K562 (cell line): ENCODE data around the gene MECR. TPM values are rescaled to one million over a fixed set of nuclear protein-coding genes. Genes with fewer than 3 reads are reported as not detected.

Experiments
- BCOR ChIP-seq: fragments of 450-650 bp; IDR thresholded peaks from 2 replicates; pipeline ENCODE4 v1.6.1; 2016
- DPF2 ChIP-seq: fragments of 450-650 bp; IDR thresholded peaks from 2 replicates; pipeline ENCODE4 v1.6.1; 2016
- ETV5 ChIP-seq: sonication (generic); formaldehyde crosslinking; IDR thresholded peaks from 2 replicates; pipeline ENCODE4 v1.4.0; 2020; ENCODE audit warnings: low read depth, mild to moderate bottlenecking, missing genetic modification reagents
- ILK ChIP-seq: fragments of 450-650 bp; IDR thresholded peaks from 2 replicates; pipeline ENCODE4 v1.6.1; 2016; ENCODE audit warnings: missing genetic modification characterization, low read depth, mild to moderate bottlenecking, missing compliant biosample characterization, moderate library complexity, borderline replicate concordance
- MAFF ChIP-seq: IDR thresholded peaks from 2 replicates; pipeline ENCODE4 v1.6.1; 2012; ENCODE audit warnings: low read length, improper control_type of control experiment
- POU5F1 ChIP-seq: fragments of 150-350 bp; IDR thresholded peaks from 2 replicates; pipeline ENCODE4 v1.6.1; 2014; ENCODE audit warnings: borderline replicate concordance, low read length, low read depth, mild to moderate bottlenecking; ENCODE audit not compliant: partially characterized antibody
- SAP30 ChIP-seq: fragments of 200-600 bp; sonication (generic); IDR thresholded peaks from 2 replicates; pipeline ENCODE4 v1.6.1; 2012; ENCODE audit warnings: borderline replicate concordance, low read depth, mild to moderate bottlenecking, moderate library complexity, low read length, control low read depth, inconsistent platforms; ENCODE audit not compliant: insufficient read depth, poor library complexity, severe bottlenecking
- SMARCB1 ChIP-seq: IDR thresholded peaks from 2 replicates; pipeline ENCODE4 v1.6.1; 2011; ENCODE audit warnings: improper control_type of control experiment, low read depth; ENCODE audit not compliant: insufficient read length
- SMARCE1 ChIP-seq: fragments of 450-650 bp; IDR thresholded peaks from 2 replicates; pipeline ENCODE4 v1.7.1; 2016; ENCODE audit warnings: mild to moderate bottlenecking
- polyA plus RNA-seq, 8 experiments: library from polyadenylated mRNA; depleted of rRNA in 4 of 8; stranded (reverse) in 5 of 8; unstranded in 3 of 8; fragments of >200 nt; fragmentation: Nextera tagmentation in 2 of 8; fragmentation: Illumina TruSeq in 1 of 8; extraction: Ambion mirVana in 2 of 8; extraction: Trizol in 1 of 8; gene quantifications; 2 replicates each; pipeline versions ENCODE4 v1.2.1 to v1.2.3, GENCODE V29; 2011 to 2014; ENCODE audit warnings: inconsistent platforms in 1 of 8, missing spikeins in 1 of 8
- total RNA-seq, 7 experiments: library from RNA; depleted of rRNA in 6 of 7; stranded (reverse); fragments of >200 nt in 6 of 7; fragmentation: Illumina TruSeq in 2 of 7; extraction: Trizol in 2 of 7; gene quantifications; 2 replicates each; pipeline versions ENCODE4 v1.2.1 to v1.2.3, GENCODE V29; 2011 to 2021; ENCODE audit warnings: low replicate concordance in 1 of 7
- TF ChIP-seq, protein P1 (sequence below): fragments of 450-650 bp; IDR thresholded peaks from 2 replicates; pipeline ENCODE4 v1.6.1; 2017; ENCODE audit warnings: mild to moderate bottlenecking, moderate library complexity
- TF ChIP-seq, protein P2 (sequence below): sonication (generic); formaldehyde crosslinking; IDR thresholded peaks from 2 replicates; pipeline ENCODE4 v1.8.0; 2023; ENCODE audit warnings: mild to moderate bottlenecking, missing genetic modification reagents
- TF ChIP-seq, protein P3 (sequence below), 2 experiments: IDR thresholded peaks; 2 replicates each; pipeline ENCODE4 v1.6.1; 2011; ENCODE audit warnings: borderline replicate concordance in 1 of 2, control low read depth in 1 of 2, low read depth in 1 of 2, low read length in 1 of 2, mild to moderate bottlenecking in 1 of 2, mixed read lengths in 1 of 2, moderate library complexity in 1 of 2; ENCODE audit not compliant: insufficient read depth in 1 of 2, insufficient read length in 1 of 2, poor library complexity in 1 of 2, severe bottlenecking in 1 of 2; ENCODE audit errors: extremely low read depth in 1 of 2
- TF ChIP-seq, protein P4 (sequence below): fragments of 450-650 bp; formaldehyde crosslinking; IDR thresholded peaks from 2 replicates; pipeline ENCODE4 v1.4.0; 2022; ENCODE audit warnings: mild to moderate bottlenecking, moderate library complexity
- TF ChIP-seq, protein P5 (sequence below): fragments of 200-800 bp; sonication (Bioruptor generic); IDR thresholded peaks from 2 replicates; pipeline ENCODE4 v1.6.1; 2017; ENCODE audit warnings: missing genetic modification characterization, missing compliant biosample characterization
- TF ChIP-seq, protein P6 (sequence below): sonication (generic); formaldehyde crosslinking; IDR thresholded peaks from 2 replicates; pipeline ENCODE4 v1.8.0; 2022; ENCODE audit warnings: missing genetic modification reagents, mild to moderate bottlenecking, moderate library complexity, borderline replicate concordance

The MECR gene
- total and polyA plus RNA-seq, 9 of the 15 experiments (the other 6 are each of a cell fraction or from before 2014, with no cell fraction given), result 10.4 to 58.6 (median 42.9) TPM

DNA sequence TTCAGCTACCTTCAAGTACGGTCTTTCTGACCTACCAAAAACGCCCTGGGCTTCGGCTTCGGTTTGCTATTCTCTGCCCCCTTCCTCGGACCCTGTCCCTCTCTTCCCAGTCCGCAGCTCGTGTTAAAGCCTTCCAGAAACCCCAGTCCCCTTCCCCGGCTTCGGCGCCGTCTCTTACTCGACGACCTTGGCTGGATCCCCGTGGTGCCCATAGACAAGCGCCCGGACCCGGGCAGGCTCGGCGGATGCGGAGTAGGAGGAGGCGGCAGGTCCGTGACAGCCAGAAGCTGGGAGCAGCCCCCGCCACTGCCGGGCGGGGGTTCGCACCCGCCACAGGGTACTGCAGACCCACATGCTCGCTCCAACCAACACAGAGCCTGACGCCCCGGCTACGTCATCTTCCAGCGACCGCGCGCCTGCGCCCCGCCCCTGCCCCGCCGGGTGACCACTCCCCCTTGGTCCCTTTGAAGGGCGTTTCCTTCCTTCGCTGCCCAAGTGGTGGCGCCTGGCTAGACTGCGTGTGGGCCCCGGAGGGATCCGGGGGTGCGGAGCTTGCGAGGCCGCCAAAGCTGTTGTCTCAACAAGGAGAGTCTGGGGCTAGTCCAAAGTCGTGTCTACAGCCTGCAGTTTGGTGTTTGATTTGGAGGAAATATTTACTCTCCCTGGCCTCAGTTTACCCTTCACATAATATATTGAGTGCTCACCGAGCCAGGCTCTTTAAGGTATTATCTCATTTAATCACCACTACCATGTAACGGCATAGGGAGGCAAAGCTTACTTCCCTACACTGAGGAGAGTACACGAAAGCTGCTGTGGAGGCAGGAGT, at the start of gene MECR (continued):
- TF ChIP-seq, protein P1, sequence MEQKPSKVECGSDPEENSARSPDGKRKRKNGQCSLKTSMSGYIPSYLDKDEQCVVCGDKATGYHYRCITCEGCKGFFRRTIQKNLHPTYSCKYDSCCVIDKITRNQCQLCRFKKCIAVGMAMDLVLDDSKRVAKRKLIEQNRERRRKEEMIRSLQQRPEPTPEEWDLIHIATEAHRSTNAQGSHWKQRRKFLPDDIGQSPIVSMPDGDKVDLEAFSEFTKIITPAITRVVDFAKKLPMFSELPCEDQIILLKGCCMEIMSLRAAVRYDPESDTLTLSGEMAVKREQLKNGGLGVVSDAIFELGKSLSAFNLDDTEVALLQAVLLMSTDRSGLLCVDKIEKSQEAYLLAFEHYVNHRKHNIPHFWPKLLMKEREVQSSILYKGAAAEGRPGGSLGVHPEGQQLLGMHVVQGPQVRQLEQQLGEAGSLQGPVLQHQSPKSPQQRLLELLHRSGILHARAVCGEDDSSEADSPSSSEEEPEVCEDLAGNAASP, result no peak
- TF ChIP-seq SMARCE1 (0 out of 2 replicates have a peak, but pooled peaks have one; percentile 17), SAP30 (peak; percentile 97), DPF2 (0 out of 2 replicates have a peak, but pooled peaks have one; percentile 34), SMARCB1 (no peak), ETV5 (CRISPR knock-in tag) (0 out of 2 replicates have a peak, but pooled peaks have one; percentile 48), MAFF (no peak), ILK (tag) (no peak), BCOR (peak; percentile 99), POU5F1 (no peak)
- TF ChIP-seq, protein P2, sequence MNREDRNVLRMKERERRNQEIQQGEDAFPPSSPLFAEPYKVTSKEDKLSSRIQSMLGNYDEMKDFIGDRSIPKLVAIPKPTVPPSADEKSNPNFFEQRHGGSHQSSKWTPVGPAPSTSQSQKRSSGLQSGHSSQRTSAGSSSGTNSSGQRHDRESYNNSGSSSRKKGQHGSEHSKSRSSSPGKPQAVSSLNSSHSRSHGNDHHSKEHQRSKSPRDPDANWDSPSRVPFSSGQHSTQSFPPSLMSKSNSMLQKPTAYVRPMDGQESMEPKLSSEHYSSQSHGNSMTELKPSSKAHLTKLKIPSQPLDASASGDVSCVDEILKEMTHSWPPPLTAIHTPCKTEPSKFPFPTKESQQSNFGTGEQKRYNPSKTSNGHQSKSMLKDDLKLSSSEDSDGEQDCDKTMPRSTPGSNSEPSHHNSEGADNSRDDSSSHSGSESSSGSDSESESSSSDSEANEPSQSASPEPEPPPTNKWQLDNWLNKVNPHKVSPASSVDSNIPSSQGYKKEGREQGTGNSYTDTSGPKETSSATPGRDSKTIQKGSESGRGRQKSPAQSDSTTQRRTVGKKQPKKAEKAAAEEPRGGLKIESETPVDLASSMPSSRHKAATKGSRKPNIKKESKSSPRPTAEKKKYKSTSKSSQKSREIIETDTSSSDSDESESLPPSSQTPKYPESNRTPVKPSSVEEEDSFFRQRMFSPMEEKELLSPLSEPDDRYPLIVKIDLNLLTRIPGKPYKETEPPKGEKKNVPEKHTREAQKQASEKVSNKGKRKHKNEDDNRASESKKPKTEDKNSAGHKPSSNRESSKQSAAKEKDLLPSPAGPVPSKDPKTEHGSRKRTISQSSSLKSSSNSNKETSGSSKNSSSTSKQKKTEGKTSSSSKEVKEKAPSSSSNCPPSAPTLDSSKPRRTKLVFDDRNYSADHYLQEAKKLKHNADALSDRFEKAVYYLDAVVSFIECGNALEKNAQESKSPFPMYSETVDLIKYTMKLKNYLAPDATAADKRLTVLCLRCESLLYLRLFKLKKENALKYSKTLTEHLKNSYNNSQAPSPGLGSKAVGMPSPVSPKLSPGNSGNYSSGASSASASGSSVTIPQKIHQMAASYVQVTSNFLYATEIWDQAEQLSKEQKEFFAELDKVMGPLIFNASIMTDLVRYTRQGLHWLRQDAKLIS, result 0 out of 2 replicates have a peak, but pooled peaks have one; percentile 33
- TF ChIP-seq, protein P3, sequence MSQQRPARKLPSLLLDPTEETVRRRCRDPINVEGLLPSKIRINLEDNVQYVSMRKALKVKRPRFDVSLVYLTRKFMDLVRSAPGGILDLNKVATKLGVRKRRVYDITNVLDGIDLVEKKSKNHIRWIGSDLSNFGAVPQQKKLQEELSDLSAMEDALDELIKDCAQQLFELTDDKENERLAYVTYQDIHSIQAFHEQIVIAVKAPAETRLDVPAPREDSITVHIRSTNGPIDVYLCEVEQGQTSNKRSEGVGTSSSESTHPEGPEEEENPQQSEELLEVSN (IDR thresholded peaks at IDR 0.05; ENCODE audit: borderline replicate concordance in 1 of 2, extremely low read depth in 1 of 2, insufficient read depth in 1 of 2, insufficient read length in 1 of 2, low read depth in 1 of 2, low read length in 1 of 2, poor library complexity in 1 of 2, severe bottlenecking in 1 of 2), result peak; percentile 55 to 95
- TF ChIP-seq, protein P4, sequence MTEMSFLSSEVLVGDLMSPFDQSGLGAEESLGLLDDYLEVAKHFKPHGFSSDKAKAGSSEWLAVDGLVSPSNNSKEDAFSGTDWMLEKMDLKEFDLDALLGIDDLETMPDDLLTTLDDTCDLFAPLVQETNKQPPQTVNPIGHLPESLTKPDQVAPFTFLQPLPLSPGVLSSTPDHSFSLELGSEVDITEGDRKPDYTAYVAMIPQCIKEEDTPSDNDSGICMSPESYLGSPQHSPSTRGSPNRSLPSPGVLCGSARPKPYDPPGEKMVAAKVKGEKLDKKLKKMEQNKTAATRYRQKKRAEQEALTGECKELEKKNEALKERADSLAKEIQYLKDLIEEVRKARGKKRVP, result no peak
- TF ChIP-seq, protein P5, sequence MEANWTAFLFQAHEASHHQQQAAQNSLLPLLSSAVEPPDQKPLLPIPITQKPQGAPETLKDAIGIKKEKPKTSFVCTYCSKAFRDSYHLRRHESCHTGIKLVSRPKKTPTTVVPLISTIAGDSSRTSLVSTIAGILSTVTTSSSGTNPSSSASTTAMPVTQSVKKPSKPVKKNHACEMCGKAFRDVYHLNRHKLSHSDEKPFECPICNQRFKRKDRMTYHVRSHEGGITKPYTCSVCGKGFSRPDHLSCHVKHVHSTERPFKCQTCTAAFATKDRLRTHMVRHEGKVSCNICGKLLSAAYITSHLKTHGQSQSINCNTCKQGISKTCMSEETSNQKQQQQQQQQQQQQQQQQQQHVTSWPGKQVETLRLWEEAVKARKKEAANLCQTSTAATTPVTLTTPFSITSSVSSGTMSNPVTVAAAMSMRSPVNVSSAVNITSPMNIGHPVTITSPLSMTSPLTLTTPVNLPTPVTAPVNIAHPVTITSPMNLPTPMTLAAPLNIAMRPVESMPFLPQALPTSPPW (CRISPR knock-in tag), result peak; percentile 92
- TF ChIP-seq, protein P6, sequence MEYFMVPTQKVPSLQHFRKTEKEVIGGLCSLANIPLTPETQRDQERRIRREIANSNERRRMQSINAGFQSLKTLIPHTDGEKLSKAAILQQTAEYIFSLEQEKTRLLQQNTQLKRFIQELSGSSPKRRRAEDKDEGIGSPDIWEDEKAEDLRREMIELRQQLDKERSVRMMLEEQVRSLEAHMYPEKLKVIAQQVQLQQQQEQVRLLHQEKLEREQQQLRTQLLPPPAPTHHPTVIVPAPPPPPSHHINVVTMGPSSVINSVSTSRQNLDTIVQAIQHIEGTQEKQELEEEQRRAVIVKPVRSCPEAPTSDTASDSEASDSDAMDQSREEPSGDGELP, result peak; percentile 93
